Nephron progenitor cell (in vitro differentiated cells): ENCODE data around the gene CARMIL3.

ENCODE experiments used
- DNase-seq: peaks from one replicate; pipeline ENCODE4 v3.0.0; 2021
- H3K27ac Mint-ChIP-seq: 2 replicates; pipeline ENCODE4 v1.8.0; 2021; ENCODE audit warnings: mild to moderate bottlenecking, moderate library complexity, mixed read lengths
- H3K27me3 Mint-ChIP-seq: 2 replicates; pipeline ENCODE4 v1.8.0; 2021; ENCODE audit warnings: mild to moderate bottlenecking, low read depth, mixed read lengths; ENCODE audit not compliant: poor library complexity
- H3K36me3 Mint-ChIP-seq: 2 replicates; pipeline ENCODE4 v1.8.0; 2021; ENCODE audit warnings: low read depth, mixed read lengths
- H3K4me1 Mint-ChIP-seq: 2 replicates; pipeline ENCODE4 v1.8.0; 2021; ENCODE audit warnings: mixed read lengths
- H3K4me3 Mint-ChIP-seq: 2 replicates; pipeline ENCODE4 v1.8.0; 2021; ENCODE audit warnings: mild to moderate bottlenecking, moderate library complexity, mixed read lengths
- H3K9me3 Mint-ChIP-seq: 2 replicates; pipeline ENCODE4 v1.8.0; 2021; ENCODE audit warnings: mild to moderate bottlenecking, moderate library complexity, mixed read lengths
- CTCF ChIP-seq: fragments of 200-600 bp; sonication (generic); IDR thresholded peaks from 2 replicates; pipeline ENCODE4 v1.5.0; 2021; ENCODE audit warnings: antibody characterized with exemption

Gene CARMIL3

GRCh38 chr14:24064856-24065255, 13.0 kb downstream of the CARMIL3 start:
- Mint-ChIP-seq H3K36me3 (no peaks in the 10 kb centered on the region), H3K4me3 (no peak overlapping the region), H3K4me1 (peaks cover 22% of the 10 kb centered on the region), H3K27me3 (peaks cover 19% of the 10 kb centered on the region), H3K27ac (no peak overlapping the region), H3K9me3 (no peaks in the 10 kb centered on the region)
- TF ChIP-seq CTCF = no peak
- DNase-seq = no peak

GRCh38 chr14:24065408-24065807, 13.6 kb downstream of the CARMIL3 start:
- H3K27ac Mint-ChIP-seq = no peak overlapping the region
- DNase-seq = no peak
- no peaks in the 10 kb centered on the region for H3K36me3 Mint-ChIP-seq
- no peaks in the 10 kb centered on the region for H3K9me3 Mint-ChIP-seq
- H3K27me3 Mint-ChIP-seq = peaks cover 21% of the 10 kb centered on the region
- TF ChIP-seq CTCF = no peak
- no peak overlapping the region for H3K4me3 Mint-ChIP-seq
- H3K4me1 Mint-ChIP-seq = peaks cover 22% of the 10 kb centered on the region

- H3K36me3 Mint-ChIP-seq = no peaks in the 10 kb centered on the region
- H3K4me1 Mint-ChIP-seq = peaks cover 29% of the 10 kb centered on the region
- H3K27ac Mint-ChIP-seq = no peak overlapping the region
- H3K4me3 Mint-ChIP-seq = no peak overlapping the region
- peaks cover 26% of the 10 kb centered on the region for H3K27me3 Mint-ChIP-seq
- H3K9me3 Mint-ChIP-seq = no peaks in the 10 kb centered on the region
- TF ChIP-seq CTCF = no peak
- DNase-seq = no peak
Measured at GRCh38 chr14:24066496-24067132, 14.8 kb downstream of the CARMIL3 start.

- DNase-seq = no peak
- Mint-ChIP-seq H3K36me3 (no peaks in the 10 kb centered on the region), H3K9me3 (no peaks in the 10 kb centered on the region), H3K27me3 (peaks cover 26% of the 10 kb centered on the region), H3K4me3 (no peak overlapping the region), H3K27ac (no peak overlapping the region), H3K4me1 (peaks cover 31% of the 10 kb centered on the region)
- no peak for TF ChIP-seq CTCF
Measured at GRCh38 chr14:24067133-24068082, 15.6 kb downstream of the CARMIL3 start.

GRCh38 chr14:24068711-24069410, 17.1 kb downstream of the CARMIL3 start:
- Mint-ChIP-seq H3K36me3 (no peaks in the 10 kb centered on the region), H3K4me3 (no peak overlapping the region), H3K4me1 (peaks cover 37% of the 10 kb centered on the region), H3K27me3 (peaks cover 26% of the 10 kb centered on the region), H3K27ac (no peak overlapping the region), H3K9me3 (no peaks in the 10 kb centered on the region)
- no peak for TF ChIP-seq CTCF
- DNase-seq = no peak
